Dermis blood vessel endothelial cell (primary cell): ENCODE data around the gene NPB. TPM values are rescaled to one million over a fixed set of nuclear protein-coding genes. Genes with fewer than 3 reads are reported as not detected.

Experiments
- DNase-seq: peaks from one replicate; pipeline ENCODE4 v3.0.0; 2010
- total RNA-seq: library from RNA; depleted of rRNA; stranded (reverse); fragments of >200 nt; gene quantifications from 2 replicates; pipeline ENCODE4 v1.2.3, GENCODE V29; 2014

NPB gene
- total RNA-seq, 1 donor from 2014 or later = not detected

DNA sequence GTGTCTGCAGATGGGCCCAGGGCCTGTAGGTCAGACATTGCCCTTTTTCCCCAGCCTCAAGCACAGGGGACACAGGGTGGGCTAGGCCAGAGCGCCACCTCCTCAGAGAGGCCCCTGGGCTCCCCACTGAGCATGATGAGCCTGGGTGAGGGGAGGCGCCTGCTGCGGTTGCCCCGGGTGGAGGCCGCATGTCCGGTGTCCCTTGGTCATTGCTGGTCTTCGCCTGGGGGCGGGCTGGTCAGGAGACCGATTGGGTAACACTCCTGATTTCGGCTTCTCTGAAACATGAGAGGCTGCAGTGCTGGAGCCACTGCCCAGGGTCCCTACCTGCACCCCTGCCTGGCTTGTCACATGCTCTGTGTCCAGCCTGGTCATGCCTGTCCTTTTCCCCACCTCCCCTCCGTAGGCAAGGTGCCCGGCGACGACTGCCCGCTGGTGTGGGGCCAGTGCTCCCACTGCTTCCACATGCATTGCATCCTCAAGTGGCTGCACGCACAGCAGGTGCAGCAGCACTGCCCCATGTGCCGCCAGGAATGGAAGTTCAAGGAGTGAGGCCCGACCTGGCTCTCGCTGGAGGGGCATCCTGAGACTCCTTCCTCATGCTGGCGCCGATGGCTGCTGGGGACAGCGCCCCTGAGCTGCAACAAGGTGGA lies 2.4 kb upstream of the NPB start:
- no peak for DNase-seq

DNA sequence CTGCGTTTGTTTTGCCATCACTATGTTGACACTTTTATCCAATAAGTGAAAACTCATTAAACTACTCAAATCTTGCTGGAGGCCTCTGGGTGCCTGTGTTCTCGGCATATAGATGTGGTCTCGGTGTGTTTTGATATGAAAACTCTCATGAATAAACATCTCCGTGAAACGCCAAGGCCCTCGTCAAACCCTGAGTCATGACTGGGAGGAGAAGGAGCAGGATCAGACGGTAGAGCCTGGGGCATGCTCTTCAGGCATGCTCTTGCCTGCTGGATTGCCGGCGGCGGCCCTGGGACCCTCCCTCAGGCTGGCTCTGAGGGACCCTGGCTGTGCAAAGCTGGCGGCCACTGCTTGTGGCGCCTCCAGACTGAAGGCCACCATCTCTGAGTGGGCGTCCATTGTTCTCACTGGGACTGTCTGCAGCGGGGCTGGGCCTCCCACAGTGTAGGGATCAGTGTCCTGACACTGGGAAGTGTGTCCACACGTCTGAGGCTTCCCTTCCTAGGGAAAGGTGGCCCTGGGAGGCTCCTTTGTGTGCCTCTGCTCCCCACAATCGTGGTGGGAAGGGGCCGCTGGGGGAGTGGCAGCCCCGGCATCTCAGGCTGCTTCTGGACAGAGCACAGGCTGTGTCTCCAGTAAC lies 1.7 kb upstream of the NPB start:
- DNase-seq = no peak

DNA sequence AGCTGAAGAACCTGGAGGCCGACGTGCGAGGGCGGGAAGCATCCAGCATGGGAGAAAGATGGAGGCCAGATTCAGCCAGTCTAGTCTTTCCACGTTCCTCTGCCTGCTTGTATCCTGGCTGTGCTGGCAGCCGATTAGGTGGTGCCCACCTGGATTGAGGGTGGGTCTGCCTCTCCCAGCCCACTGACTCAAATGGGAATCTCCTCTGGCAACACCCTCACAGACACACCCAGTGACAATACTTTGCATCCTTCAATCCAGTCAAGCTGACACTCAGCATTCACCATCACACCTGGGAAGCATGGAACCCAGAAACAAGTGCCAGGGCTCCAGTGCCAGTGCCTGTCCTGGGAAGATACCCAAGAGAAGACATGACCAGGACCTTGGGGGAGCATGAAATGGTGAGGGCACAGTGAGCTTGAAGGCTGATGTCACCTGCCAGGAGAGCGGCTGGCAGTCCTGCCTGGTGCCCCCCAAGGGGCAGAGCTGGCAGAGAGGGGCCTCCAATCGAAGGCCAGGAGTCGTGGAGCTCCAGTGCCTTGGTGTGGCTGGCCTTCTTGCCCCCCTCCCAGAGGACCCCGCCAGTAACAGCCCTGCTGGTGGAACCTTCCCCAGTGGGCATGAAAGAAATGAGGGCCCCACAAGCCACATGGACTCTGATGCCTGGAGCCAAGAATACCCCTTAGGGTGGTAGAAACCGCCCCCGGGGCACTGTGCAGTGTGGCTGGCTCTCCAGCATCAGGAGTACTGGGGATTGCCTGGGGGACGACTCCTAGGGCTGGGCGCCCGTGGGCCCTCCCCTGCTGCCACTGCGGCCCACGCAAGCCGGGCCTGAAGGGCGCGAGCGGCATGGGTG lies 643 bp upstream of the NPB start:
- no peak for DNase-seq

DNA sequence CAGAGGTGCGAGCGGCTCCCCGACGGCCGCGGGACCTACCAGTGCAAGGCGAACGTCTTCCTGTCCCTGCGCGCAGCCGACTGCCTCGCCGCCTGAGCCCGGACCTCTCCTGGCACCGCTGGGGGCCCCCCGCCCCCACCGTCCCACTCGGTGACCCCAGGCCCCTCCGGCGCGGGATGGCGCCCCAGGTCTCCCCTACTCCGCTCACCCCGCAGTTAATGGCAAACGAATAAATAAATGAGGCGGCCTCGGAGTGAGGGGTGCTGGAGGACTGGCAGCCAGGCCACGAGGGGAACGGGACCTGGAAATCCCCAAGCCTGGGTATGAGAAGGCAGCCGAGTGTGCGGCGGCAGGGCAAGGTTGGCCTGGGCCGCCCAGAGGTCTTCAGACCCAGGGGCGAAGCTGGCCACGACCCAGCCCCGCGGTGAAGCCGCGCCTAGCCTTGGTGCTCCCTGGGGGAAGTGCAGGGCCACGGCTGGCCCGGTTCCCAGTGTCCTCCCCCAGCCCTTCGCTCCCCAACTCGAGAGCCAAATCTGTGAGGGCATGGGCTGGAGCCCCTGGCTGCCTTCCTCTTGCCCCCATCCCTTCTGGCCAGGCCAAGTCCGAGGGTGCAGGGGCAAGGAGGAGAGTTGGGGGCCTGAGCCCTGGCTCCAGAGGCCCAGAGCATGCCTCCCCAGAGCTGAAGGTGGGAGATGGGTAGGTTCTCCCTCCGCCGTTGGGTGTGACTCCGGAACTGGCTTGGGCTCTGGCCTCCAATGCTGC lies 796 bp downstream of the NPB start:
- no peak for DNase-seq

DNA sequence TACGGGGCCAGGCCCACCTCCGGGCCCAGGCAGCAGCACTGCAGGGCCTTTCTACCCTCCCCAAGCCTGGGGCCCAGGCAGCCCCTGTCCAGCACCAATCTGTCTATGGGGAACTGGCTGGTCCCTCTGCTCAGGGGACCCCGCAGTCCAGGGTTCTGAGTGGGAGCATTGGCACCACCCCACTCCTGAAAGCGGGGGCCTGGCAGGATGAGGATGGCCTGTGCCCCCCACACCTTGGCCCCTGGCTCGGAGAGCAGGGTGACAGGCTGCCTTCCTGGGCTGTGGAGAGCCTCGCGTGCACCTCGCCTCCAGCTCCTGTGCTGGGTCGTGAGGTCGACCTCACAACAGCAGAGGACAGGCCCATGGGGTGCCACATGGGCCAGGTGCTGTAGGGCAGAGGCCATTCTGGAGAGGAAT lies 1.4 kb downstream of the NPB start:
- no peak for DNase-seq

DNA sequence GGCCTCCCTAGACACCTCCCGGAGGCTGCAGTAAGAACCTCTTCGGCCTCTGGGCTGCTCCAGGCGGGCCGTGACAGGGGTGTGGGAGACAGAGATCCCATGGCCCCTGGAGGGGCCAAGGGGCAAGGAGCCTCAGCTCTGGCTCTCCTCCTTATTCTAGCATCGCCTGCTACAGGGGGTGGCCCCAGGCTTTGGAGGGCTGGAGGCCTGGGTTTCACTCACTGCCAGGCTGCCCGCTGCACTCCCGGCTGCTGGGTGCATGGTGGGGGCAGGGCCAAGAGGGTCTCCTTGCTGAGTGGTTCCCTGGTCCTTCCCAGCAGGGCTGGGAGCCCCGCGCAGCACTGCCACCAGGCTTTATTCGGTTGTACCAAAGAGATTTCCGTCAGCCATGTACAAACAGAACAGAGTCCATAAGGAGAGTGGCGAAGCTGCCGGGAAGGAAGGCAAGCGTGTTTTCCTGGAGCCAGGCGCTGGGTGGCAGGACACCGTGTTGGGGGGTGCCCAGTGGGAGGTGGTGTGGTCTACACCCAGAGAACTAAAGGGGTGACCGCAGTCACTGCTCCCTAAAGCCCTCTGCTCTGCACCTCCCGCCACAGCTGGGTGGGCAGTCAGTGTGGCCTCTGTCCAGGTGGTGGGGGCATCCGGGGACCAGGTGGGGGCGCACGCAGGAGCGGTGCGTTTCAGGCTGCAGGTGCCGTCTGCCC lies 2.0 kb downstream of the NPB start:
- no peak for DNase-seq

DNA sequence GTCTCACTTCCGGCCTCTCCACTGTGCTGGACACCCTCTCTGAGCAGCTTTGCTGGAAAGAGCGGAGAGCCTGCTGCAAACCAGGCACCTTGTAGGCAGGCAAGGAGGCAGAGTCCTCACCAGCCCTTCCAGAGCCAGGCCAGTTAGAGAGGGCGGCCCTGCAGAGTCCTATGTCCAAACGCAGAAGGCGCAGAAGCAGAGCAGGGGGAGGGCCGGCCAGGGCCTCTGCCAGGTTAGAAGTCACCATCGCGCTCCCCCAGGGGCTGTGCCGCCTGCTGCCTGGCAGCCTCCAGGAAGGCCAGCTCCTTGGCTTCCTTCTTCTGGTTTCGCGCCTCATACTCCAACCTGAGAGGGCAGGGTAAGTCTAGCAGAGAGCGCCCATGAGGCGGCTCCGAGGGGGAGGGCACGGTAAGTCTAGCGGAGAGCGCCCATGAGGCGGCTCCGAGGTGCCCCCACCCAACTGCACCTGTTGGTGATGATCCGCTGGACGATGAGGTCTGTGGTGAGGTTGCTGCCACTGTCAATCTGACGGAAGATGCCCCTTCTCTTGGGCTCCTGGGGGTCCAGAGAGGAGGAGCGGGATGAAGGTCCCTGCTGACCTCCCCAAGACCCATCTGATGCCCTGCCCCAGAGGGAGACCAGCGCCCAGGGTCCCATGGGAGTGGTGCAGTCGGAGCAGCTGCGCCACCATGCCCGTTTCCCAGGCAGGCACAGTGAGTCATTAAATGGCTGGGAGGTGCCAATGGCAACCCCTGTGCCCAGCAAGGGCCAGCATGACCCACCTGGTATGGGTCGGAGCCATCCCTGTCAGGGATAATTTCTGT lies 2.8 kb downstream of the NPB start:
- no peak for DNase-seq

DNA sequence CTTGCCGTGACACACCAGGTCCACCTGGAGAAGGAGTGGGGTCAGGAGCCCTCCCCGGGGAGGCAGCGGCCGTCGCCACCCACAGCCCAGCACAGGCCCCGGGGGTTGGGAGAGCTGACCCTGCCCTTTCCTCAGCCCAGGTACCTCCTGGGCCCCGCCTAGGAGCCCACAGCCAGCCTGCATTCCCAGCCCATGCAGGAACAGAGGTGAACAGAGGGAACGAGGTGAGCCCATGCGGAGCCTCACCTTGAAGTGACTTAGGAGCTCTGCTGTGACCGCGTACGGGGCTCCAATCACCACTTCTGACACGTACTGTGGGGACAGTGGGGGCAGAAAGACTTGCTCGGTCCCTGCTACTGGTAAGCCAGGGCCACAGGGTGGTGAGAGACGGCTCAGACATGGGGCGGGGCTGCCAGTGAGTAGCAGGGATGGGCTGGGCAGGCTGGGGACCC lies 3.4 kb downstream of the NPB start:
- no peak for DNase-seq

DNA sequence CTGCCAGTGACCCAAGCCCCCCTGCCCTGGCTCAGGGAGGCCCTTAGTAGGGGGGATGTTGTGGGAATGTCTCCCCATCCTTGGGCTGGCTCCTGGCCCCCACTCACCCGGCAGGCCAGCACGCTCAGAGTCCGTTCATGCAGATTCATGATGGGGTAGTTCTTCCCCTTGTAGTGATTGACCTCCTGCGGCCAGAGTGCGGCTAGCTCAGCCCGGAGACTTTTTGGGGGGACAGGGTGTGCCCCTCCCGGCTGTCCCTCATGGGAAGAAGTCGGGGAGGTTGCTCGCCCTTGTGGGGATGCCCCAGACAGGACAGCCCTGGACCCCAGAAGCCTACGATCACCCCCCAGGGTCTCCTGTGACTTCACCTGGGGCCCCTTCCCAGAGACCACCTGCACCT lies 4.0 kb downstream of the NPB start:
- no peak for DNase-seq

DNA sequence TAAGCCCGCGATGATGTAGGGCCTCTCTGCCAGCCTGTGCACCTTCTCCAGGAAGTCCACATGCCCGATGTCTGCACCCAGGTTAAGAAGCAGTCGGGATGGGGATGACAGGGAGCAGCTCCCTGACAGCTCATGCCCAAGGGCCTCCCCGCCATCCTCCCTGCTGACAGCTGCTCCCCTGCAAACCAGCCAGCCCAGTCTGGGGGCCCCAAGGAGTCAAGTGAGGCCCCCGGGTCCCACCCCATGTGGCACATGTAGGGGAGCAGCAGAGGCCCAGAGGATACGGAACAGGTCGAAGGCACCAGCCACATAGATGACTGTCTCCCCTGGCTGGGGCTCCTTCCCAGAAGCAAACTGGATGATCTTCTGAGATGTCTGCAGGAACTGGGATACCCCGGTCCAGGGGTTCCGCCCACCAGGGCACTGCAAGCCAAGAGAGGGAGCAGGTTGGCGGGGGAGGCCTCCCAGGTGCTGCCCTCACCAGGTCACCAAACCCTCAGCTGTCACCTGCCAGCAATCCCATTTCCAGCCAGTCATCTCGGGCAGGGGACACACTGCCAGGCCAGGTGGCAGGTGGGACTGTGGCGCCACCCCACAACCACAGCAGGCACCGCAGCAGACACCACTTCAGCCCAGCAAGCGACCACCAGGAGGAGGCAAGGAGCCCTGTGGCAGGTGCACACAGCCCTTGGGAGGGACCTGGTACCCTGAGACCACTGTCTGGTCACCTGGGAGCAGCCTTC lies 4.6 kb downstream of the NPB start:
- no peak for DNase-seq

DNA sequence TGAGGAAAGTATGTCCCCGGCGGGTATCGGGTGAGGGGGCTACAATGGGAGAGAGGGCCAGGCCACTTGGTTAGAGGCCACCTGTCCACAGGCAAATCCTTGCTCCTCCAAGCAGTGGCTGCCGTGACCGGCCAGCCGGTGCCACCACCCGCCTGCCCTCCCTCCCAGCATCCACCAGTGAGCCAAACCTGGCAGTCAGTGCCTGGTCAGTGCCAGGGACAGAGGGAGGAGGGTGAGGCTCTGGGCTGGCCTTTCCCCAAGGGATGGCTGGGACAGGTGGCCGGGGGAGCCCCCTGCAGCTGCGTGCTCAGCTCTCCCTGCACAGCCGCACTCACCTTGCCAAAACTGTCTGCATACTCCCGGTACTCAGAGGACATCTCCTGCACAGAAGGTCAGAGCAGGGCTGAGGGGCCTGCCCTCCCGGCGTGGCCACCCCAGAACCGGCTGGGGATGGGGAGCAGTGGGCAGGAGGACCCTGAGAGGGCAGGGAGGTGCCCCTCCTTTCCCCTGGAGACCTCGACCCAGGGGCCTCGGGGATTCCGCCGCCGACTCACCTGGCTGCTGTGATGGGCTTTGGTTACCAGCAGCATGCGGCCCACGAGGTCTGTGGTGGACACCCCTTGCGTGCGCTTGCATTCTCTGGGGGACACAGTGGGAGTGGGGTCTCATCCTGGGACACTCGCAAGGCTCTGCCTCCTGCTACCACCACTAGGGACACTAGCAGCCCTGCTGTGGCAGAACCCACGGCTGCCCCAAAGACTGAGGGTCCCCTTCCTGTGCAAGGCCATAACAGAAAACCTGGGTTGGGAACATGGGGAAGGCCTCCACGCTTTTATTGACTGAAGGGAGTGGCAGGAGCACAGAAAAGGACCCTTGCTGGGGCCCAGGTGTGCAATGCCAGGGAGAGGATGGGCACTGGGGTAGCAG lies 5.4 kb downstream of the NPB start:
- DNase-seq = no peak

DNA sequence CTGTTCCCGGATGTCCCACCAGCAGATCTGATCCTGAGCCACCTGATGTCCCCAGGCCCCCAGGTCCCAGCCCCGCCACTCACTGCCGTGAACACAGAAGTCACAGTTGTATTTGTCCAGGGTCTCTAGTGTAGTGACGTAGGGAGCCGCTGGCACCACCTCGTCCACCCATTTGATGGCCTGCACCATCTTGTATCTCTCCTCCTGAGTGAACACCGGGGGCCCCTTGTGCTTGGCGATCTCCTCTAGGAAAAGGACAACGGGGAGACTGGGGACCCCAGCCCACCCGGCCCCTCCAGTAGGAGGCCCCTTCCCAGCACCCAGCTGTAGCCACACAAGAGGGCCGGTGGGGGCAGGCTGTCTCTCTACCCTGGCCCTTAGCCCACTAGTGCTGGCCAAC lies 6.8 kb downstream of the NPB start:
- no peak for DNase-seq

DNA sequence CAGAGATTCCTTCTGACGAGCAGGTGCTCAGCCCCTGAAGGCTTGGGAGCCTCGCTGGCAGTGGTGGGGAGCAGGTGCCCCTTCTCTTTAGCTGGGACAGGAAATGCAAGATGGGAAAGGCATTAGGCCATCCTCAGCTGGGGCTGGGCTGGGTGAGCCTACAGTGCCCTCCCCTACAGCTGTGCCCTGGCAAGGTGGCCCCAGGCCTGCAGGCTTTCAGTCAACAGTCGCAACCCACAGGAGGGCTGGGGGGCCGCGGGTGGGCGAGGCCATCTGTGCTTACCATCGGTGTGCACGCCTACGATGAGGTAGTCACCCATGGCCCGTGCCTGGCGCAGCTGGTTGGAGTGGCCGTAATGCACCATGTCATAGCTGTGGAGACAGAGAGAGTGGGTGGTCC lies 7.2 kb downstream of the NPB start:
- DNase-seq = no peak

DNA sequence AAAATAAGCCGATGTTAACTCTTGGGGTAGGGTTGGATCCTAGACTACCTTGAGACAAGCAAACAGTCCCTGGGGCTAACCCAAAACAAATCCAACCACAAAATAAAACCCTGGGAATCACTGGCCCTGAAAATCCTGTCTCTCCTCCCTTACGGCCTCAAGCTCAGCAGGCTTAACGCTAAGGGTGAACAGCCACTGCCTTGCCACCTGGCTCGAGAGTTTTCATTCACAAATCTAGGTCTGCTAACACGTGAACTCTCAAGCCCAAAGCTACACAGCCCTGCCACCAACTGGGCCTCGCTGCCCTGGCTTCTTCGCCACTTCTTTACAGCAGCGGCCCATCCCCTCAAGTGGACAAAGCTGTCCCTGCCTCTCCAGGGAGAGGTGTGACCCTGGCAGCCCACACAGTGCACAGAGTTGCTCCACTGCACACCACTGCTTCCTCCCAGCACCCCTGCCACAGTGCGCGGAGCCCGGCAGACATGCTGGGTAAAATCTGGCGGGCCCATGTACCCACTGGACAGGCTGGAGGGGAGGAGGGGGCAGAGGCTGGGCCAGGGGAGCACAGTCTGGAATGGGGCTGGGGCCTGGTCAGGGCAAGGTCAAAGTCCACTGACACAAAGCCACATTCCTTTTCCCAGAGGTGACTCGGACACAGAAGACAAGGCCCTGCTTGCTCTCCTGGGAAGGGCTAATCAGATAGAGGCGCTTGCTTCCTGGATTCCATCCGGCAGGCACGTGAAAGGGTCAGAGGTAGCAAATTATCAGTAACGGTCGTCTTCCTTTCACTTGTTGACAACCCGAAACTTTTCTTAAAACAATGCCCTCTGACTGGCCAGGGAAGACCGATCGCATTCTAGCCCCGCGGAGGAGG lies 8.2 kb downstream of the NPB start:
- DNase-seq = peak; percentile 37

DNA sequence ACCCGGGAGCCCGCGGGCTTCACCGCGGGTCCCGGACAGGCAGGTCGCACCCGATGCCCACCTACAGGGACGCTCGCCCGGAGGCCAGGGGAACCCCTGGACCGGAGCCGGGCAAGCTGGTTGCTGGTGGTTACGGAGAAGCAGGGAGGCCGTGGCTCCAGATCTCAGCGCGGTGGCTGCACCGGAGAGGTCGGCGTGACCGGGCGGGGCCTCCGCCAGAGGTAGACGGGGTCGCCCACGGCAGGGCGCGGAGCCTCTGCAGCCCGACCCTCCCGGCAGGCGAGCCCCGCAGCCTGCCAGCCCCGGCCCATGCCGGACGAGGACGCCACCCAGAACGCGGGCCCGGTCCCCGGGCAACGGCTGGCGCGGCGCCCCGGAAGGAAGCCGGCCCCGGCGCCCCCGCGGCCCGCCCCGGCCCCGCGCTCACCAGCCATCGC lies 8.8 kb downstream of the NPB start:
- no peak for DNase-seq

DNA sequence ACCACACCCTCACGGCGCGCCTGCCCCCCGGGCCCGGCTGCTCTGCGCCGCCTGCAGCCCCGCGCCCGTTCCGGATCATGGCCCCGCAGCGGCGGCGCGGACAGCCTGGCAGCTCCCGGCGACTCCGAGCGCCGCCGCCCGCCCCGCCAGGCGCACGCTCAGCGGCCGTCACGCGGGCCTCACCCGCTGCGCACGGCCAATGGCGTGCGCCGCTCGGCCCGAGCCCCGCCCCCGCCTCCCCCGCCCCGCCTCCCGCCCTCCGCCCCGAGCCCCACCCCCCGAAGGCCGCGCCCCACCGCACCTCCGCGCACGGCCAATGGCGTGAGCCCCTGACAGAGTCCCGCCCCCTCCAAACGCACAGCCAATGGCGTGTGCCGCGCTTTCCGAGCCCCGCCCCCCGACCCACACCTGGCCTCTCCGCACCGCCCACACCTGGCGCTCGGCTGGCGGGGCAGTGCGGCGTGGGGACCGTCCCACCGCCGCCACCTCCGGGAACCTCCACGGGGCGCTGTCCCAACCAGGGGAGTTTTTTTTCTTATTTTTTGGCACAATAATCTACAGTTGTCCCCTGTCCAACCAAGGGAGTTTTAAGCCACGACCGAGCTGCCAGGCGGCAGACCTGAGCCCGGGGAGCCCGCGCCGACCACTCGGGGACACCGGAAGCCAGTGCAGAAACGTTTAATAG lies 9.4 kb downstream of the NPB start, which contains the start of gene PCYT2:
PCYT2 (minus strand) TSS at position 123 of the 685 bp plus-strand sequence; CDS start at position 79, 44 bp downstream.
- DNase-seq = peak; percentile 90

DNA sequence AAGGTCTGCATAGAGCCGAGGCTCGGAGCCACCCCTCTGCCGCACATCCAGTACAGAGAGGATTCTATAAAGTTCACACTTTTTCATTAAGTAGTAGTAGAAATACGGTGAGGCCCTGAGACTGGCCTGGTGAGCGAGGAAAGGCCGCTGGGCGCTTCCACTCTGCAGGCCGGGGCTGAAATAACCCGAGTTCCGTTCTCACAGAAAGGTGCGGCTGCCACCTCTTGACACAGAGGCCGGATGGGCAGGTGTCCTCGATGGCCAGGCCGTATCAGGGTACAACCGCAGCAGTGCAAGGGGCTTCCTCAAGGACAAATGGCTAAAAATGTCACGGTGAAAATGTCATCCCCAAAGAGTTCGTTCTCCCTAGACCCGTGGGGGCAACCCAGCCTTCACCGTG lies 9.9 kb downstream of the NPB start:
- no peak for DNase-seq
